ENCODE data around the gene PSMA4.

- no peak for TF ChIP-seq NR2F2 (IDR thresholded peaks at IDR 0.05)
- no peak for TF ChIP-seq CTCF (IDR thresholded peaks at IDR 0.05; ENCODE audit: low read depth, low read length, missing input control)
- no peak for TF ChIP-seq YY1 (IDR thresholded peaks at IDR 0.05)
- TF ChIP-seq MAX (IDR thresholded peaks at IDR 0.05), result no peak
- TF ChIP-seq REST (IDR thresholded peaks at IDR 0.05), result no peak
- TF ChIP-seq RAD21 (IDR thresholded peaks at IDR 0.05), result no peak
- TF ChIP-seq FOXA1 (IDR thresholded peaks at IDR 0.05), result no peak
- TF ChIP-seq TAF1 (conservative IDR thresholded peaks at IDR 0.05), result no peak
- no peak for TF ChIP-seq JUND (IDR thresholded peaks at IDR 0.05)
- TF ChIP-seq EGR1 (IDR thresholded peaks at IDR 0.05; ENCODE audit: low read depth in 2 of 2), result no peak
- TF ChIP-seq ATF3 (IDR thresholded peaks at IDR 0.05), result no peak
- no peak for TF ChIP-seq RXRA (IDR thresholded peaks at IDR 0.05)
These were observed 2.4 kb downstream of the PSMA4 start for GRCh38 chr15:78542647-78543046.
